SKM-1 treated with dmso at 0.1 percent for 144 hours (cell line): ENCODE data around the gene MBTPS1.
"Not testable (repeated sequence)": the region's sequence is repeated elsewhere in the genome, so short reads cannot be mapped to it uniquely, and the experiment has no call there.

ENCODE experiments used
- DNase-seq: peaks from one replicate; lab custom pipeline; 2025; ENCODE audit not compliant: unreplicated experiment; lab: John Stamatoyannopoulos, UW

Gene MBTPS1

GRCh38 chr16:84137769-84138357 lies 21.1 kb upstream of the MBTPS1 start:
- no peak for DNase-seq

- no peak for DNase-seq
Observed at GRCh38 chr16:84137287-84137686, 20.5 kb upstream of the MBTPS1 start.

- no peak for DNase-seq
Observed at GRCh38 chr16:84136331-84137125, 19.8 kb upstream of the MBTPS1 start.

GRCh38 chr16:84132527-84133285 lies 16.0 kb upstream of the MBTPS1 start:
- no peak for DNase-seq

- DNase-seq, result no peak
Observed at GRCh38 chr16:84131117-84131516, 14.4 kb upstream of the MBTPS1 start.

- no peak for DNase-seq
Observed at GRCh38 chr16:84124257-84125073, 7.7 kb upstream of the MBTPS1 start.

GRCh38 chr16:84121007-84121406 lies 4.3 kb upstream of the MBTPS1 start:
- no peak for DNase-seq

GRCh38 chr16:84120023-84120422 lies 3.3 kb upstream of the MBTPS1 start:
- no peak for DNase-seq

GRCh38 chr16:84119368-84119767 lies 2.6 kb upstream of the MBTPS1 start:
- no peak for DNase-seq

GRCh38 chr16:84118315-84118714 lies 1.6 kb upstream of the MBTPS1 start:
- DNase-seq, result not testable (repeated sequence)

- no peak for DNase-seq
Observed at GRCh38 chr16:84117494-84117843, 727 bp upstream of the MBTPS1 start.

GRCh38 chr16:84115919-84116719 lies 623 bp downstream of the MBTPS1 start:
- DNase-seq, result peak; percentile 24

GRCh38 chr16:84111949-84112348 lies 4.8 kb downstream of the MBTPS1 start:
- not testable (repeated sequence) for DNase-seq

- no peak for DNase-seq
Observed at GRCh38 chr16:84111525-84111924, 5.2 kb downstream of the MBTPS1 start.

GRCh38 chr16:84110527-84110926 lies 6.2 kb downstream of the MBTPS1 start:
- no peak for DNase-seq

- no peak for DNase-seq
Observed at GRCh38 chr16:84109598-84110335, 7.0 kb downstream of the MBTPS1 start.

- no peak for DNase-seq
Observed at GRCh38 chr16:84107921-84108320, 8.8 kb downstream of the MBTPS1 start.

- no peak for DNase-seq
Observed at GRCh38 chr16:84105948-84106740, 10.6 kb downstream of the MBTPS1 start.

GRCh38 chr16:84105301-84105815 lies 11.4 kb downstream of the MBTPS1 start:
- no peak for DNase-seq
